OCI-LY7 (cell line): ENCODE data around the gene ATF7. TPM values are rescaled to one million over a fixed set of nuclear protein-coding genes. Genes with fewer than 3 reads are reported as not detected.

Experiments
- BruUV-seq: library from RNA; stranded (reverse); fragments of 400-500 nt; replicated peaks from 2 replicates; lab custom pipeline; 2021; lab: Mats Ljungman, UMichigan
- CTCF ChIA-PET: fragments of 300-600 bp; sonication (Branson Sonifier 250); formaldehyde crosslinking; loops from one replicate; lab custom pipeline; 2022; ENCODE audit warnings: antibody characterized with exemption; ENCODE audit not compliant: unreplicated experiment; lab: Charles Lee
- POLR2A ChIA-PET: fragments of 300-600 bp; sonication (Branson Sonifier 250); formaldehyde crosslinking; loops from one replicate; lab custom pipeline; 2022; ENCODE audit warnings: antibody characterized with exemption; lab: Charles Lee
- DNase-seq: peaks from one replicate; pipeline ENCODE4 v3.0.0-alpha.2; 2015; ENCODE audit warnings: low spot score
- H2AFZ ChIP-seq: fragments of 200-600 bp; sonication (generic), shearing (Covaris generic); 2 replicates; pipeline ENCODE4 v1.6.1; 2014; ENCODE audit warnings: mild to moderate bottlenecking, antibody characterized with exemption, low read length, moderate library complexity
- H3K27ac ChIP-seq: fragments of 200-600 bp; sonication (generic); 2 replicates; pipeline ENCODE4 v1.5.1; 2014; ENCODE audit warnings: mixed run types, low read depth, mild to moderate bottlenecking, moderate library complexity, low read length, inconsistent platforms; ENCODE audit not compliant: poor library complexity, severe bottlenecking
- H3K36me3 ChIP-seq: fragments of 200-600 bp; sonication (generic); 2 replicates; pipeline ENCODE4 v1.6.1; 2014; ENCODE audit warnings: mild to moderate bottlenecking, antibody characterized with exemption, low read length, moderate library complexity, mixed read lengths; ENCODE audit not compliant: insufficient read depth
- H3K4me1 ChIP-seq: fragments of 200-600 bp; sonication (generic); 2 replicates; pipeline ENCODE4 v1.5.1; 2014; ENCODE audit warnings: mild to moderate bottlenecking, low read length; ENCODE audit not compliant: insufficient read depth, poor library complexity, severe bottlenecking
- H3K4me2 ChIP-seq: fragments of 200-600 bp; sonication (generic); 2 replicates; pipeline ENCODE4 v1.6.1; 2014; ENCODE audit warnings: mild to moderate bottlenecking, low read length
- H3K4me3 ChIP-seq: fragments of 200-600 bp; sonication (generic); 2 replicates; pipeline ENCODE4 v1.5.1; 2014; ENCODE audit warnings: mild to moderate bottlenecking, low read depth, low read length; ENCODE audit not compliant: poor library complexity, severe bottlenecking
- H3K79me2 ChIP-seq: fragments of 200-600 bp; sonication (generic); 2 replicates; pipeline ENCODE4 v1.6.1; 2016; ENCODE audit warnings: low read depth, mild to moderate bottlenecking, low read length, moderate library complexity, mixed read lengths; ENCODE audit not compliant: insufficient read depth
- H3K9me2 ChIP-seq: fragments of 200-600 bp; sonication (generic); 2 replicates; pipeline ENCODE4 v1.6.1; 2016; ENCODE audit warnings: mild to moderate bottlenecking, low read length, mixed read lengths; ENCODE audit not compliant: insufficient read depth
- H3K9me3 ChIP-seq: fragments of 200-600 bp; sonication (generic); 2 replicates; pipeline ENCODE4 v1.6.1; 2014; ENCODE audit warnings: mild to moderate bottlenecking, mixed run types, low read length, mixed read lengths
- H4K20me1 ChIP-seq: fragments of 200-600 bp; sonication (generic); 2 replicates; pipeline ENCODE4 v1.6.1; 2014; ENCODE audit warnings: mild to moderate bottlenecking, antibody characterized with exemption, low read length, moderate library complexity, mixed read lengths; ENCODE audit not compliant: insufficient read depth
- CTCF ChIP-seq: fragments of 200-600 bp; sonication (generic); conservative IDR thresholded peaks from 2 replicates; pipeline ENCODE4 v1.5.1; 2014; ENCODE audit warnings: mild to moderate bottlenecking, antibody characterized with exemption, low read length, moderate library complexity, mixed read lengths
- EZH2phosphoT487 ChIP-seq: fragments of 200-600 bp; sonication (generic); IDR thresholded peaks from 2 replicates; pipeline ENCODE4 v1.6.1; 2018; ENCODE audit warnings: low read depth, borderline replicate concordance, mild to moderate bottlenecking, mixed run types, antibody characterized with exemption, low read length, moderate library complexity, mixed read lengths
- intact Hi-C: fragments of 100-400 bp; cut with micrococcal nuclease; formaldehyde crosslinking; loops from one replicate; pipeline ENCODE4 v1.10.0; 2022; ENCODE audit not compliant: unreplicated experiment
- total RNA-seq, 2 experiments: library from RNA; depleted of rRNA in 1 of 2; stranded (reverse); fragments of >200 nt in 1 of 2; shearing (Covaris generic) in 1 of 2; gene quantifications; 2 replicates each; pipeline ENCODE4 v1.2.3, GENCODE V29; 2014 to 2022

Gene ATF7
- total RNA-seq, 2 experiments from 2014 or later = 6.8 to 23.2 TPM

- Histone ChIP-seq H4K20me1 (peaks cover 13% of the 10 kb centered on the region), H3K4me2 (no peak overlapping the region), H2AFZ (no peak overlapping the region), H3K27ac (no peak overlapping the region), H3K36me3 (peaks cover 99% of the 10 kb centered on the region), H3K4me1 (no peaks in the 10 kb centered on the region), H3K9me2 (no peaks in the 10 kb centered on the region), H3K9me3 (no peaks in the 10 kb centered on the region), H3K4me3 (no peak overlapping the region), H3K79me2 (peaks cover 22% of the 10 kb centered on the region)
- no peak for DNase-seq
- ChIA-PET CTCF (no interaction called here), POLR2A (interaction anchor here (0.9 to 1.3 kb wide), 6 partner anchors 11 to 33 kb away, joined by 3 to 5 read pairs (median 3); partner anchors contain the start of gene TARBP2)
- TF ChIP-seq EZH2phosphoT487 (no peak), CTCF (no peak)
- intact Hi-C loops = no loop called here
- BruUV-seq = no TSS peak
These were observed 145.4 kb downstream of the ATF7 start for GRCh38 chr12:53480491-53481442.

GRCh38 chr12:53479331-53479730 is 146.9 kb downstream of the ATF7 start:
- no peak overlapping the region for H3K27ac ChIP-seq
- no peaks in the 10 kb centered on the region for H3K4me1 ChIP-seq
- no peak for DNase-seq
- no TSS peak for BruUV-seq
- peaks cover 36% of the 10 kb centered on the region for H3K79me2 ChIP-seq
- no peak overlapping the region for H2AFZ ChIP-seq
- H3K4me2 ChIP-seq = no peak overlapping the region
- H3K4me3 ChIP-seq = no peak overlapping the region
- no peaks in the 10 kb centered on the region for H3K9me2 ChIP-seq
- intact Hi-C loops = no loop called here
- POLR2A ChIA-PET = no interaction called here
- H3K36me3 ChIP-seq = peaks cover 100% of the 10 kb centered on the region
- H3K9me3 ChIP-seq = no peaks in the 10 kb centered on the region
- TF ChIP-seq CTCF (no peak), EZH2phosphoT487 (no peak)
- peaks cover 19% of the 10 kb centered on the region for H4K20me1 ChIP-seq
- CTCF ChIA-PET = no interaction called here

- peaks cover 23% of the 10 kb centered on the region for H4K20me1 ChIP-seq
- H3K9me2 ChIP-seq = no peaks in the 10 kb centered on the region
- H3K4me3 ChIP-seq = no peak overlapping the region
- no peak overlapping the region for H3K4me2 ChIP-seq
- no peaks in the 10 kb centered on the region for H3K9me3 ChIP-seq
- H3K27ac ChIP-seq = no peak overlapping the region
- ChIA-PET CTCF (no interaction called here), POLR2A (no interaction called here)
- intact Hi-C loops = no loop called here
- DNase-seq = no peak
- H2AFZ ChIP-seq = no peak overlapping the region
- TF ChIP-seq EZH2phosphoT487 = no peak
- no peak for TF ChIP-seq CTCF
- H3K36me3 ChIP-seq = peaks cover 100% of the 10 kb centered on the region
- peaks cover 41% of the 10 kb centered on the region for H3K79me2 ChIP-seq
- BruUV-seq = no TSS peak
- H3K4me1 ChIP-seq = no peaks in the 10 kb centered on the region
These were observed 147.3 kb downstream of the ATF7 start for GRCh38 chr12:53478865-53479264.
